SK-N-SH (cell line): Measurements from ENCODE around the gene ATP11C.

ENCODE experiments used
- CTCF ChIP-seq: fragments of 200-600 bp; sonication (generic); IDR thresholded peaks from 2 replicates; pipeline ENCODE4 v1.6.1; 2017; ENCODE audit warnings: antibody characterized with exemption, mild to moderate bottlenecking, moderate library complexity
- EP300 ChIP-seq, 2 experiments: IDR thresholded peaks; 2 replicates each; pipeline versions ENCODE4 v1.4.0 to v1.6.1; 2012; ENCODE audit warnings: borderline replicate concordance in 1 of 2, low read depth in 1 of 2, low read length in 1 of 2
- EZH2phosphoT487 ChIP-seq: fragments of 200-600 bp; sonication (generic); IDR thresholded peaks from 2 replicates; pipeline ENCODE4 v1.6.1; 2017; ENCODE audit warnings: low read depth, mixed run types, mild to moderate bottlenecking, antibody characterized with exemption, moderate library complexity, borderline replicate concordance
- FOSL2 ChIP-seq: IDR thresholded peaks from 2 replicates; pipeline ENCODE4 v1.4.0; 2012; ENCODE audit warnings: low read depth, mild to moderate bottlenecking, moderate library complexity, borderline replicate concordance
- MAX ChIP-seq: IDR thresholded peaks from 2 replicates; pipeline ENCODE4 v1.4.0; 2012; ENCODE audit warnings: low read depth
- POLR2AphosphoS5 ChIP-seq: IDR thresholded peaks from 2 replicates; pipeline ENCODE4 v1.6.1; 2012; ENCODE audit warnings: low read depth, low read length
- RAD21 ChIP-seq: IDR thresholded peaks from 2 replicates; pipeline ENCODE4 v1.6.1; 2012; ENCODE audit warnings: mild to moderate bottlenecking, low read length
- RFX5 ChIP-seq: IDR thresholded peaks from 2 replicates; pipeline ENCODE4 v1.6.1; 2012; ENCODE audit warnings: mild to moderate bottlenecking, improper control_type of control experiment, low read length
- RXRA ChIP-seq: IDR thresholded peaks from 2 replicates; pipeline ENCODE4 v1.4.0; 2012; ENCODE audit warnings: low read depth, mild to moderate bottlenecking, borderline replicate concordance

GRCh38 chrX:139811942-139812629 is 120.8 kb downstream of the ATP11C start:
- TF ChIP-seq RFX5: no peak
- no peak for TF ChIP-seq MAX
- TF ChIP-seq RAD21: no peak
- no peak for TF ChIP-seq POLR2AphosphoS5
- no peak for TF ChIP-seq CTCF
- TF ChIP-seq FOSL2: no peak
- TF ChIP-seq RXRA: no peak
- TF ChIP-seq EZH2phosphoT487: no peak
- no peak for TF ChIP-seq EP300 (IDR thresholded peaks at IDR 0.05; ENCODE audit: borderline replicate concordance in 1 of 2, low read depth in 1 of 2, low read length in 1 of 2)
